GM18907 (cell line): Measurements from ENCODE around the gene ROM1.
"Not testable (repeated sequence)": the region's sequence is repeated elsewhere in the genome, so short reads cannot be mapped to it uniquely, and the experiment has no call there.

ENCODE experiments used
- ATAC-seq: cut with Tn5 transposase; IDR thresholded peaks from one replicate; pipeline ENCODE4 v1.9.1; 2021; ENCODE audit warnings: mild to moderate bottlenecking, moderate library complexity; ENCODE audit not compliant: unreplicated experiment

Gene ROM1

GRCh38 chr11:62585356-62585755 is 27.7 kb upstream of the ROM1 start:
- not testable (repeated sequence) for ATAC-seq

GRCh38 chr11:62588966-62589637 is 24.0 kb upstream of the ROM1 start:
- no peak for ATAC-seq

GRCh38 chr11:62591448-62592145 is 21.5 kb upstream of the ROM1 start, which contains the start of gene TUT1:
Gene TUT1 (minus strand): TSS chr11:62591523. CDS start chr11:62591485, 38 bp downstream.
- ATAC-seq = peak; percentile 76

- no peak for ATAC-seq
Measured at GRCh38 chr11:62592146-62592815, 20.8 kb upstream of the ROM1 start.

GRCh38 chr11:62592989-62593421 is 20.1 kb upstream of the ROM1 start:
- ATAC-seq = no peak

- ATAC-seq = no peak
Measured at GRCh38 chr11:62593434-62594044, 19.5 kb upstream of the ROM1 start.

GRCh38 chr11:62595124-62595523 is 17.9 kb upstream of the ROM1 start:
- no peak for ATAC-seq

- ATAC-seq = peak; percentile 48
Measured at GRCh38 chr11:62599069-62599696, 13.9 kb upstream of the ROM1 start.

GRCh38 chr11:62599901-62600300 is 13.2 kb upstream of the ROM1 start:
- no peak for ATAC-seq

- ATAC-seq = no peak
Measured at GRCh38 chr11:62600367-62601121, 12.5 kb upstream of the ROM1 start.

- ATAC-seq = no peak
Measured at GRCh38 chr11:62601122-62601371, 12.0 kb upstream of the ROM1 start.

GRCh38 chr11:62601372-62602140 is 11.5 kb upstream of the ROM1 start, which contains the start of gene MTA2:
Gene MTA2 (minus strand): TSS chr11:62601865. CDS start chr11:62601450, 415 bp downstream.
- ATAC-seq = peak; percentile 77

GRCh38 chr11:62602141-62603071 is 10.7 kb upstream of the ROM1 start:
- ATAC-seq = no peak

- ATAC-seq = no peak
Measured at GRCh38 chr11:62603072-62603408, 10.0 kb upstream of the ROM1 start.

GRCh38 chr11:62603776-62604299 is 9.2 kb upstream of the ROM1 start:
- no peak for ATAC-seq

- no peak for ATAC-seq
Measured at GRCh38 chr11:62604460-62605120, 8.5 kb upstream of the ROM1 start.

GRCh38 chr11:62605467-62605866 is 7.6 kb upstream of the ROM1 start:
- no peak for ATAC-seq

- no peak for ATAC-seq
Measured at GRCh38 chr11:62605902-62606301, 7.2 kb upstream of the ROM1 start.
